NCI-H1436 treated with DMSO at 0.1 percent for 48 hours (cell line): Measurements from ENCODE around the gene TMEM116.
"Not testable (repeated sequence)": the region's sequence is repeated elsewhere in the genome, so short reads cannot be mapped to it uniquely, and the experiment has no call there.

Experiments used
- DNase-seq: peaks from one replicate; lab custom pipeline; 2025; lab: John Stamatoyannopoulos, UW

The TMEM116 gene

DNA sequence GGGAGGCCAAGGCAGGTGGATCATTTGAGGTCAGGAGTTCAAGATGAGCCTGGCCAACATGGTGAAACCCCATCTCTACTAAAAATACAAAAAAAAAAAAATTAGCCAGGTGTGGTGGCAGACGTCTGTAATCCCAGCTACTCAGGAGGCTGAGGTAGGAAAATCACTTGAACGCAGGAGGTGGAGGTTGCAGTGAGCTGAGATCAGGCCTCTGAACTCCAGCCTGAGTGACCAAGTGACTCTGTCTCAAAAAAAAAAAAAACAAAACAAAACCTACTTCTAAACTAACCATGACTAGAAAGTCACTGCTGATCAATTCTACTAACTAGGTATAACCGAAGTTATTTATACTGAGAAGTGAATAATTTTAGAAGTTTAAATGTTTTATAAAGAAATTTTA, 3.4 kb downstream of the TMEM116 start:
- DNase-seq, result not testable (repeated sequence)

DNA sequence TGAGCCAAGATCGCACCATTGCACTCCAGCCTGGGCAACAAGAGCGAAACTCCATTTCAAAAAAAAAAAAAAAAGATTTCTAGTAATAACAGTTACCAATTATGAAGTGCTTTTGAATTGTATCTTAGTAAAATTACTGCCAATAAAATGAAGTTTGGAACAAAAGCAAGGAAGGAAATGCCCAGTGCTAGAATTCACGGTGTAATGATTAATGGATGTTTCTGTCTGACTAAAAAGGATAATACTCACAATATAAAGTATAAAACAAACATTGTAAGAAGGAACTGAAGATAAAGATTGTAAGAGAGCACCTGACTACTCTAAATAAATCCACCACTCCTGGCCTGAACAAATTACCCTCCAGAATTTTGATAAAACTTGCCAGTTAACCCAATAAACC, 4.0 kb downstream of the TMEM116 start:
- DNase-seq, result no peak

DNA sequence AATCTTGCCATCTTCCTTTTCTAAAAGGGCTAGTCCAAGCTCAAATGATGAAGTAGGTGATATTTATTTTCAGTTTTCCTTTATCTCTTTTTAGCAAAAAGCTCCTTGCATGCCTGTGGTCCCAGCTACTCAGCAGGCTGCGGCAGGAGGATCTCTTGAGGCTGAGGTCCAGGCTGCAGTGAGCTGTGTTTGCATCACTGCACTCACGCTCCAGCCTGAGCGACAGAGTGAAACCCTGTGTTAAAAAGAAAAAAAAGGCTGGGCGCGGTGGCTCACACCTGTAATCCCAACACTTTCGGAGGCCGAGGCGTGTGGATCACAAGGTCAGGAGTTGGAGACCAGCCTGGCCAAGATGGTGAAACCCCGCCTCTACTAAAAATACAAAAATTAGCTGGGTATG, 5.0 kb downstream of the TMEM116 start:
- DNase-seq, result no peak

DNA sequence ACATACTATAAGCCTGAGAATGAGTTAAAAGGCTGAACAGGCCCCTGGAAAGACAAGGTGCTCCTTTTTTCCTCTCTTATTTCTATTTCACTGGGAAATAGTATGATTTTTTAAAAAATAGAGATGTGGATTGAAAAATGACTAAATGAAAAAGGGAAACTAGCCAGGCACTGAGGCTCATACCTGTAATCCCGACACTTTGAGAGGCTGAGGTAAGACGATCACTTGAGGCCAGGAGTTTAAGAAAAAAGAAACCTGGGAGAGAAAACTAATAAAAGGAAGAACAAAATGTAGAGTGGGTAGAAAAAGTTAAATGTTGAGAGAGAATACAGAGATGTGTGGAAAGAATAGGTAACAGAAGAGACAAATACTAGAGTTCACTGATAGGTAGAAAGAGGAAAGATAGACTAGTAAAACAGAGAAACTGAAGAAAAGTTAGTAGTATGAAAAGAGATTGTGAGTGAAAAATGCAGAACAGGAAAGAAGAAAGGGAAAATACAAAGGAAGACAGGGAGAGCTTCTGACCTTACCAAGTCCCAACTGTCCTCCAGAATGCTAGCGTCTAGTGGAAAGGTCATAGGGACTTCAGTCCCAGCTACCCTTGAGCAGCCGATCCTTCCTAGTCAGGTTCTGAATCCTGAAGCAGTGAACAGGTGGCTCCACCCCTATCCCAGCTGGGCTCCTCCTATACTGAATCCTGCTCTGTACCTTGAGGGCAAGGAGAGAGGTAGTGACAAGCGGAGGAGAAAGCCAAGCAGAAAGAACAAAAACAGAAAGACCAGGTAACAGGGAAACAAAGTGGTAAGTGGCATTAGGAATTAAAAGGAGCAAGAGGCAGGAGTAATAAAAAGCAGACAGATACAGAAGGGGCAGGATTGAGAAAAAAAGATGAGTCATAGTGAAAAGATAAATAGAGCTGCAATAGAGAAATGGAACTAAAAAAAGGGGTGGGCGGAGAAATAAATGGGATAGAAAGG, 7.3 kb downstream of the TMEM116 start:
- DNase-seq, result no peak

DNA sequence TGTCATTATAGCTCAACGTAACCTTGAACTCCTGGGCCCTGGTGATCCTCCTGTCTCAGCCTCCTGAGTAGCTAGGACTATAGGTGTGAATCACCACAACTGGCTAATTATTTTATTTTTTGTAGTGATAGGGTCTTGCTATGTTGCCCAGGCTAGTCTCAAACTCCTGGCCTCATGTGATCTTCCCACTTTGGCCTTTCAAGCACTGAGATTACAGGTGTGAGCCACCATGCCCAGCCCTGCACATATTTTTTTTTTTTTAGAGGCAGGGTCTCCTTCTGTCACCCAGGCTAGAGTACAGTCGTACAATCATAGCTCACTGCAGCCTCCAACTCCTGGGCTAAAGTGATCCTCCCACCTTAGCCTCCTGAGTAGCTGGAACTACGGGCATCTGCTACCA, 8.9 kb downstream of the TMEM116 start:
- no peak for DNase-seq

DNA sequence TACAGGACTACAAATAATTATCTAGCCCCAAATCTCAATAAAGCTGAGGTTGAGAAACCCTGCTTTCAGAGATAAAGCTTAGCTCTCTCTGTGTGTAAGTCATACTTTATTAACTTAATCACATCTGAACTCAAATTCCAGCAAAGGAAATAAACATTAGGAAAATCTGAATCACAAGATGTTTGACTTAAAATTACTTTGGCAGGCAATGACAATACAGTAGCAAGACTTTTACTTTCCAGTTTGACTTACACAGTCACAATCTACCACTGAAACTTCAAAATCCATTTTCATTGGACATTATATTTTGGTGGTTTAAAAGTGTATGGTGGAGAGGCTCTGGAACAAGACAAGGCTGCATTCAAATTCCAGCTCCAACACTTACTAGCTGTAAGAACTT, 11.4 kb downstream of the TMEM116 start:
- no peak for DNase-seq

DNA sequence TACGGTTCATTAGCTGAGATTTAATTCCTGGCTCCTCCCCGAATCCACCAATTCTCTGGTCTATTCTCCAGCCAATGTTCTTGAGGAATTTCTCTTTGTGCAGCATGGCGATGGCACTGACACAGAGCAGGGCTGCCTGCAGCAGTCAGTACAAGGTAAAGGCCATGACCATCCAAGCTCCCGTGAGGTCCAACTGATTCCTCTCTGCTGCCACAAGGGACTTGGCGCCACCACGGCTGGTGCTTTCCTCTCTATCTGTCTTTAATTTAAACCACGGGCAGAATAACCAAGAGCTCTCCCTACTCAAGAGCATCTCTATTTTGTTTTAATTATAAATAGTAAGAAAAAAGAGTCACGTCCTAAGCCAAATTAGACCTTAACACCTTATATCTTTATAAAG, 12.1 kb downstream of the TMEM116 start:
- no peak for DNase-seq

DNA sequence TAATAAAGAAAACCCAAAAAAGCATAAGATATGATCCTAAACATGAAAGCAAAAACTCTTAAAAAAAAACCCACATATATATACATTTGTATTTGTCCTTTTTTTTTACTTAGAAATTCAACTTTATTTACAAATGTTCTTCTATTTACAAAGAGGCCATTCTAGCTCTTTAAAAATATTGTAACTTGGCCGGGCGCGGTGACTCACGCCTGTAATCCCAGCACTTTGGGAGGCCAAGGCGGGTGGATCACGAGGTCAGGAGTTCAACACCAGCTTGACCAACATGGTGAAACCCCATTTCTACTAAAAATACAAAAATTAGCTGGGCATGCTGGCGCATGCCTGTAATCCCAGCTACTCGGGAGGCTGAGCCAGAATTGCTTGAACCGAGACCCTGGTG, 13.8 kb downstream of the TMEM116 start:
- not testable (repeated sequence) for DNase-seq

DNA sequence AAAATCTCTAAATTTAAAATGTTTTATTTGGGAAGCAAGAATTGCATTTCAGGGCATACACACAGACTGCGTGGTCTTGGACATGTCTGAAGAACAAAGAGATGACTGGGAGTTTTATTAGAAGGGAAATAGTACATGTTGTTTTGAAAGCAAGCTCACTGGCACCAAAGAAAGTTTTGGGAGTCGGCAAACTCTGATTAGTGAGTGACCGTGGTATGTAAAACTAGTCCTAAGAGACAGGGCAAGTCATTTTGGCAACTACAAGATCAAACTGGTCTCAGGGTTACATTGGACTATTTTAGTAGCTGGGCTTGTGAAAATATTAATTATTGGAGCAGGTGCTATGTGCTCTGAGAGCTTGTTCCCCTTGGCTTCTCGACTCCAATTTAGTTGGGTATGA, 14.9 kb downstream of the TMEM116 start:
- DNase-seq, result no peak

DNA sequence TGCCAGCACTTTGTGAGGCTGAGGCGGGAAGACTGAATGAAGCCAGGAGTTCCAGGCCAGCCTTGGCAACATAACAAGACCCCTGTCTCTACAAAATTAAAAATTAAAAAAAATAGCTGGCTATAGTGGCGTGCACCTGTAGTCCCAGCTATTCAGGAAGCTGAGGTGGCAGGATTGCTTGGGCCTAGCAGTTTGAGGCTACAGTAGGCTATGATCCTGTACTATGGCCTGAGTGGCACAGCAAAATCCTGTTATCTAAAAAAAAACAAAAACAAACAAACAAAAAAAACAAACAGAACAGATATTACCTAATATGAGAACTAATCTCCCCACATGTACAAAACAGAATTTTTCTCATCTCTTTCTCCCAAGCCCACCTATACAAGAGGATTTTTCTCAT, 15.7 kb downstream of the TMEM116 start:
- DNase-seq, result no peak

DNA sequence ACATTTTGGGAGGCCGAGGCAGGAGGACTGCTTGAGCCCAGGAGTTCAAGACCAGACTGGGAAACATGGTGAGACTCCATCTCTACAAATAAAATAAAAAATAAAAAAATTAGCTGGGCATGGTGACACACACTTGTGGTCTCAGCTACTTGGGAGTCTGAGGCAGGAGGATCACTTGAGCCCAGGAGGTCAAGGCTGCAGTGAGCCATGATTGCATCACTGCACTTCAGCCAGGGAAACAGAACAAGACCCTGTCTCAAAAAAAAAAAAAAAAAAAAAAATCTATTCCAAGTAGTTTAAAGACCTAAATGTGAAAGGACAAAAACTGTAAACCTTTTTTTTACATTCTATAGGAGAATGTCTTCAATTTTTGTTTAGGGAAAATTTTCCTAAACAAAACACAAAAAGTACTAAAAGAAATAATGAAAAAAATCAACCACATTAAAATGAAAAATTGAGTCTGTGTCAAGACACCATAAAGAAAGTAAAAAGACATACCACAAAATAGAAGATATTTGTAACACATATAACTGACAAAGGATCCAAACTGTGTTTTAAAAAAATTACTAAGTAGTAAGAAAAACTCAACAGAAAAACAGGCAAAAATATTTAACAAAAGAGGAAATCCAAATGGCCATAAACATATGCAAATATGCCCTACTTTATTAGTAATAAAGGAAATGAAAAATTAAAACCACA, 17.0 kb downstream of the TMEM116 start:
- no peak for DNase-seq

DNA sequence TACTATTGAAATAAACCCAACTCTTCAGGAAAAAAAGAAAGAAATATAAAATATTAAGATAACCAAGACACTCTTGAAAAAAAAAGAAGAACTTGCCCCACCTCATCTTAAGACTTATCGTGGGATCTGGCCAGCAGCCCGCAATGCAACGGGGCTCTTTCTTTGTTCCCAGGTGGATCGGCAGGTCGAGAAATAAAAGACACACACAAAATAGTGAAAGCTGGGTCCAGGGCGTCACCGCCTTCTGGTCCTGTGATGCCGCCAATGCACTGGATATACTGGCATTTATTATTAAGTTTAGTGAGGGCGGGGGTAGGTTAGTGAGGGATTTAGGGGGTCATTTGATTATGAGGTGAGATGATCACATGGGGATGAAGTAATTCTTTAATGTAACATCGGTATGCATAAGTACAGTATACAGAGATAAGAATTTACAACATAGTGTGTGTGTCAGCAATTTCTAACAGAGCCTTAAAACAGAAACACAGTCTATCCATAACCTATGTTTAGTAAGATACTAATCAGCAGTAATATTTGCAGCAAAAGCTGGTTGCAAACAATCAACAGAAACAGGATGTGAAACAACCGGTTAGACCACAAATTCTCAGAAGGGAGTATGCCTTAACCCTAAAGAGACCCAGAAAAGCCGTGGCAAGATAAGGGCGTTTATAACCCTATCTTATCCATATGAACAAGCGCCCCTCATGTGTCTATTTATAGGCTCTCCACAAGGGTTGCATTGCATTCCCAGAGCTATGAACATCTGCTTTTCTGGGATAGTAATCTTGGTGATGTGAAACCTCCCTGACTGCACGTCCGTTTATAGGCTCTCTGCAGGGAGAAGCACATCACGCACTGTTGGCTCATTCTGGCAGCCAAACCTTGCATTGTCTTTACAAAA, 18.5 kb downstream of the TMEM116 start:
- not testable (repeated sequence) for DNase-seq

DNA sequence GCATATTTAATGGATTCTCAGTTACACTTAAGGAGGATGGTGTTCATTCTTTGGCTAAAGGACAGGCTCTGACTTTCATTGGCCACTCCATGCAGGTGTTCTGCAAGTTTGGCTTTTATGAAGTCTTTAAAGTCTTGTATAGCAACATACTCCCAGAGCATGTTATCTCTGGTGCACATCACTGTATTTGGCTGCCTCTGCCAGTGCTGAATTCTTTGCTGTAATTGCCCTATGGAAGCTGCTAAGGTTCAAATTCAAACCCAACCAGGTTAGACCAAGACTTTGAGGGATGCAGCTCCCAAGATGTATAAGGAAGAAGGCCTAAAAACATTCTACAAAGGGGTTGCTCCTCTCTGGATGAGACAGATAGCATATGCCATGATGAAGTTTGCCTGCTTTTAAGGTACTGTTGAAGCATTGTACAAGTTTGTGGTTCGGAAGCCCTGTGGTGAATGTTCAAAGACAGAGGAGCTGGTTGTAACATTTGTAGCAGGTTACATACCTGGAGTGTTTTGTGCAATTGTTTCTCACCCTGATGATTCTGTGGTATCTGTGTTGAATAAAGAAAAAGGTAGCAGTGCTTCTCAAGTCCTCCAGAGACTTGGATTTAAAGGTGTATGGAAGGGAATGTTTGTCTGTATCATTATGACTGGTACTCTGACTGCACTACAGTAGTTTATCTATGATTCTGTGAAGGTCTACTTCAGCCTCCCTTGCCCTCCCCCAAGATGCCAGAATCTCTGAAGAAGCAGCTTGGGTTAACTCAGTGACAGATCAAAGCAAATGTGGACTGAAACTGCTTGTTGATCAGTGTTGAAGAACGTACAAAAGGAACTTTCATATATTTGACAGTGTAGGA, 19.4 kb downstream of the TMEM116 start:
- DNase-seq, result no peak

DNA sequence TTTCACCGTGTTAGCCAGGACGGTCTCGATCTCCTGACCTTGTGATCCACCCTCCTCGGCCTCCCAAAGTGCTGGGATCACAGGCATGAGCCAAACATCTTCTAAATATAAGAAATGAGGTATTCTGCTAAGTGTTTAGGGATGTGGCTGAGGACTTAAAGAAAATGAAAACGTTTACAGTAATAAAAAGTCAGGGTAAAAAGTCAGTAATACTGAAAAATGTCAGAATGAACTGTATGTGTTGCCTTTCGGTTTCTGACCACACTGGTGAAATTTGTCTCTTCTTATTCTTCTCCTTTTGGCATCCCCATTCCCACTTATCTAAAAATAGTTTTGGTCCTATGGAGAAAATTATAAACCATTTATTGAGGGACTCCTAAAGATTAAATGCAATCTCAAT, 20.5 kb downstream of the TMEM116 start:
- no peak for DNase-seq

DNA sequence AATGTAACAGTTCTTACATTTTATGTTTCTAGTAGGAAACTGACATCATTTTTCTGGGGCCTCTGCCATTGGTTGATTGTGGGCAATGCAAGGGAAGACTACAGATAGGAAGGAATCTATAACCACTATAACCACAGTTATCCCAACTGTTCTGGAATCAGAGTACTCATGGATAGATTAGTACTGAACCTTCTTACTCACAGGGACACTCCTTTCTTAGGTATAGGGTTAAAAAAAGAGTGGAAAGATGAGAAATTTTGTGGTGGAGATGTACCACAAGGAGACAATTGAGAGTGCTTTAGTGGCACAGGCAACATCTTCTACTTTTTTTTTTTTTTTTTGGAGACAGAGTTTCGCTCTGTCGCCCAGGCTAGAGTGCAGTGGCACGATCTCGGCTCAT, 21.0 kb downstream of the TMEM116 start:
- DNase-seq, result no peak

DNA sequence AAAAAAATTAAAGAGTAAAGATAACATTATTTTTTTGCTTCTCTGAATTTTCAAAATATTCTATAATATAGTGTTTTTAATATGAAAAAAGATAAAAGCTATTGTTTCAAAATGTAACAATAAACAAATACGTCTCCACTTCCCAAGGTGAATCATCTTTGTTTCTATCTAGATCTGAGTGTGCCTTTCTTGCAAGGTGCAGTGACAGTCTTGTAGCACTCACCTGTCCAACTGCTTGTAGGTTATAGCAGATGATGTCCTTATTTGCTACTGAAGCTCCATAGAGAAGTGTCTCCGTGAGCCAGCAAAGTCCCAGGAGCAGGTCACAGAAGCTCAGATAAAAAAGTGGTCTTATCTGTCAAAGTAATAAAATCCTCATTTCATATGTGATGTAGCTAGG, 21.4 kb downstream of the TMEM116 start:
- DNase-seq, result no peak

DNA sequence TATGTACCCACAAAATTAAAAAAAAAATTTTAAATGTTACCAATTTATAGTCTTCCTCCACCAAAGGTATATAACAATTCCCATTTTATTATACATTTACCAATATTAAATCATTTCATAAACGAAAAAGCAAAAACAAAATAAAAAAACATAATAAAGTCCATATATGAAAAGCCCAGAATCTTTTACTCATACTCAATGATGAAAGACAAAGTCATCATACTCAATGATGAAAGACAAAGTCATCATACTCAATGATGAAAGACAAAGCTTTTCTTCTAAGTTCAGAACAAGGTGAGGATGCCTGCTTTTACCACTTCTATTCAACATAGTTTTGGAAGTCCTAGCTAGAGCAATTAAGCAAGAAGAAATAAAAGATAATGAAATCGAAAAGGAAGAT, 28.1 kb downstream of the TMEM116 start:
- DNase-seq, result no peak

DNA sequence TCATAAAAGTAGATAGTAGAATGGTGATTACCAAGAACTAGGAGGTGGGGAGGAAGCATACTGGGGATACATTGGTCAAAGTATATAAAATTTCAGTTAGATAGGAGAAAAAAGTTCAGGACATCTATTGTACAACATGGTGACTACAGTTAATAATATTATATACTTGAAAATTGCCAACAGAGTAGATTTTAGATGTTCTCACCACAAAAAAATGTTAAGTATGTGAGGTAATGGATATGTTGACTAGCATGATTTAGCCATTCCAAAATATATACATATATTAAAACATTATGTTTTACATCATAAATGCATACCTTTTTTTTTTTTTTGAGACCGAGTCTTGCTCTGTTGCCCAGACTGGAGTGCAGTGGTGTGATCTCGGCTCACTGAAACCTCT, 31.0 kb downstream of the TMEM116 start:
- no peak for DNase-seq

DNA sequence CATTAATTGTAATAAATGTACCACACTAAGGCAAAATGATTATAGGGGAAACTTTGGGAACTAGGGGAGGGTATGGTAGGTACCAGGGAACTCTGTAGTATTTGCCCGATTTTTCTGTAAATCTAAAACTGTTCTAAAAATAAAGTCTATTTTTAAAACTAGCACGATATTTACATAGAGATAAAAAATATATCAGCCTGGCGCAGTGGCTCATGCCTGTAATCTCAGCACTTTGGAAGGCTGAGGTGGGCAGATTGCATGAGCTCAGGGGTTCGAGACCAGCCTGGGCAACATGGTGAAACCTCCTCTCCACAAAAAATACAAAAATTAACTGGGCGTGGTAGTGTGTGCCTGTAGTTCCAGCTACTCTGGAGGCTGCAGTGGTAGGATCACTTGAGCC, 32.4 kb downstream of the TMEM116 start:
- DNase-seq, result no peak

DNA sequence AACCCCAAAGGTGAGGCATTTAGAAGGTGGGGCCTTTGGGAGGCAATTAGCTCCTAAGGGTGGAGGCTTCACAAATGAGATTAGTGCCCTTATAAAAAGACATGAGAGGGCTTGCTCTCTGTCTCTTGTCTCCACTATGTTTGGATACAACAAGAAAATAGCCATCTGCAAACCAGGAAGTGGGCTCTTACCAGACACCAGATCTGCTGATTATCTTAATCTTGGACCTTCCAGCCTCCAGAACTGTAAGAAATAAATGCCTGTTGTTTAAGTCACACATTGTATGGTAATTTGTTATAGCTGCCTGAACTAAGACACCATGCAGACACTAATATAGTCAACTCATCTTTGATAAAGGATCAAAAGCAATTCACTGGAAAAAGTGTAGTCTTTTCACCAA, 34.4 kb downstream of the TMEM116 start:
- DNase-seq, result no peak

DNA sequence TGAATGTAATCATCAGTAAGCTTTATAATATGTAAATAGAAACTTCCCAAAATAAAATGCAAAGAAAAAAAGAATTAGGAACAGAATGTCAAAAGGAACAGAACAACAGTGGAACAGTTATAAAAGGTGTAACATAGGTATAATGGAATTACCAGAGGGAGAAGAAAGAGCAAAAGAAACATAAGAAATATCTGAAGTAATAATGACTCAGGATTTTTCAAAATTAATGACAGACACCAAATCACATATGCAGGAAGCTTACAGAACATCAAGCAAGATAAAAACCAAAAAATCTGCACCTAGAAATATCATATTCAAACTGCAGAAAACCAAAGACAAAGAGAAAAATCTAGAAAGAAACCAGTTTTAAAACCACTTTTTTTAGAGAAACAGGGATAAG, 36.1 kb downstream of the TMEM116 start:
- no peak for DNase-seq
